ENCODE measurements around the gene DEFB131A.
"Not testable (repeated sequence)": the region's sequence is repeated elsewhere in the genome, so short reads cannot be mapped to it uniquely, and the experiment has no call there.

DNA sequence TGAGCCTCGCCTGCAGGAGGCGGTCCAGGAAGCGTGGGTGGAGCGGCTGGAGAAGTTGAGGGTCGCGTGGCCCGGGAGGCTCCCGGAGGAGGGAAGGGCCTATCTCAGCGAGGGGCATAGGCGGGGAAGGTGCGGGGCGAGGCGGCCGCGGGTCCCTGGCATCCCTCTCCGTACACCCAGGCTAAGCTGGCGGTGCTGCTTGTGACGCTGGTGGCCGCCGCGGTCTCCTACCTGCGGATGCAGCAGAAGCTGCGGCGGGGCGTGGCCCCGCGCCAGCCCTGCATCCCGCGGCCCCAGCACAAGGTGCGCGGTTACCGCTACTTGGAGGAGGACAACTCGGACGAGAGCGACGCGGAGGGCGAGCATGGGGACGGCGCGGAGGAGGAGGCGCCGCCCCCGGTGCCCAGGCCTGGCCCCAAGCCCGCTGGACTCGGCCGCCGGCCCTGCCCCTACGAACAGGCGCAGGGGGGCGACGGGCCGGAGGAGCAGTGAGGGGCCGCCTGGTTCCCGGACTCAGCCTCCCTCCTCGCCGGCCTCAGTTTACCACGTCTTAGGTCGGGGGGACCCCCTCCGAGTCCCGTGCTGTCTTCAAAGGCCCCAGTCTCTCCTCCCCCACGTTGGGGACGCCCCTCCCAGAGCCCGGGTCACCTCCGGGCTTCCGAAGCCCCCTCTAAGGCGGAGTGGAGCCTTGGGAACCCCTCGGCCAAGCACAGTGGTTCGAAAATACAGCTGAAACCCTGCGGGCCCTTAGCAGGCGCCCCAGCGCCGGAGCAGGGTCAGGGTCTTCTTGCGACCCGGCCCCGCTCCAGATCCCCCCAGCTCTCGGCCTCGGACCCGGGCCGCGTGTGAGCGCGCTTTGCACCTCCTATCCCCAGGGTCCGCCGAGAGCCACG lies 53.6 kb downstream of the DEFB131A start:
- not testable (repeated sequence) for TF ChIP-seq EP300, POLR2A (IDR thresholded peaks at IDR 0.05)
- TF ChIP-seq, protein P1, sequence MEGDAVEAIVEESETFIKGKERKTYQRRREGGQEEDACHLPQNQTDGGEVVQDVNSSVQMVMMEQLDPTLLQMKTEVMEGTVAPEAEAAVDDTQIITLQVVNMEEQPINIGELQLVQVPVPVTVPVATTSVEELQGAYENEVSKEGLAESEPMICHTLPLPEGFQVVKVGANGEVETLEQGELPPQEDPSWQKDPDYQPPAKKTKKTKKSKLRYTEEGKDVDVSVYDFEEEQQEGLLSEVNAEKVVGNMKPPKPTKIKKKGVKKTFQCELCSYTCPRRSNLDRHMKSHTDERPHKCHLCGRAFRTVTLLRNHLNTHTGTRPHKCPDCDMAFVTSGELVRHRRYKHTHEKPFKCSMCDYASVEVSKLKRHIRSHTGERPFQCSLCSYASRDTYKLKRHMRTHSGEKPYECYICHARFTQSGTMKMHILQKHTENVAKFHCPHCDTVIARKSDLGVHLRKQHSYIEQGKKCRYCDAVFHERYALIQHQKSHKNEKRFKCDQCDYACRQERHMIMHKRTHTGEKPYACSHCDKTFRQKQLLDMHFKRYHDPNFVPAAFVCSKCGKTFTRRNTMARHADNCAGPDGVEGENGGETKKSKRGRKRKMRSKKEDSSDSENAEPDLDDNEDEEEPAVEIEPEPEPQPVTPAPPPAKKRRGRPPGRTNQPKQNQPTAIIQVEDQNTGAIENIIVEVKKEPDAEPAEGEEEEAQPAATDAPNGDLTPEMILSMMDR (IDR thresholded peaks at IDR 0.05), result not testable (repeated sequence)

All from suprapubic skin (tissue), 3 donors.